Smooth muscle cell (in vitro differentiated cells): Measurements from ENCODE around the gene STK32C. TPM values are rescaled to one million over a fixed set of nuclear protein-coding genes. Genes with fewer than 3 reads are reported as not detected.

Experiments
- DNase-seq: peaks from one replicate; lab custom pipeline; 2025; ENCODE audit not compliant: unreplicated experiment; lab: John Stamatoyannopoulos, UW
- H2AFZ ChIP-seq: fragments of 200-600 bp; sonication (generic); 2 replicates; pipeline ENCODE4 v1.6.0; 2016; ENCODE audit warnings: antibody characterized with exemption, low read depth, mild to moderate bottlenecking
- H3F3A ChIP-seq: fragments of 200-600 bp; sonication (generic); 2 replicates; pipeline ENCODE4 v1.6.0; 2017; ENCODE audit warnings: antibody characterized with exemption, low read depth
- H3K27ac ChIP-seq: fragments of 200-600 bp; sonication (generic); 2 replicates; pipeline ENCODE4 v1.5.1; 2016; ENCODE audit warnings: low read depth, mild to moderate bottlenecking
- H3K27me3 ChIP-seq: fragments of 200-600 bp; sonication (generic); 2 replicates; pipeline ENCODE4 v1.6.1; 2016; ENCODE audit warnings: low read depth, mild to moderate bottlenecking
- H3K36me3 ChIP-seq: fragments of 200-600 bp; sonication (generic); 2 replicates; pipeline ENCODE4 v1.5.1; 2016; ENCODE audit warnings: low read depth
- H3K4me1 ChIP-seq: fragments of 200-600 bp; sonication (generic); 2 replicates; pipeline ENCODE4 v1.5.1; 2016; ENCODE audit warnings: low read depth
- H3K4me2 ChIP-seq: fragments of 200-600 bp; sonication (generic); 2 replicates; pipeline ENCODE4 v1.6.0; 2016; ENCODE audit warnings: mild to moderate bottlenecking
- H3K4me3 ChIP-seq: fragments of 200-600 bp; sonication (generic); 2 replicates; pipeline ENCODE4 v1.5.1; 2016; ENCODE audit warnings: mild to moderate bottlenecking
- H3K79me2 ChIP-seq: fragments of 200-600 bp; sonication (generic); 2 replicates; pipeline ENCODE4 v1.6.0; 2016; ENCODE audit warnings: low read depth, mild to moderate bottlenecking
- H3K9ac ChIP-seq: fragments of 200-600 bp; sonication (generic); 2 replicates; pipeline ENCODE4 v1.6.0; 2016; ENCODE audit warnings: low read depth
- H3K9me3 ChIP-seq: fragments of 200-600 bp; sonication (generic); replicated peaks from 2 replicates; pipeline ENCODE4 v1.5.1; 2016; ENCODE audit warnings: low read depth
- H4K20me1 ChIP-seq: fragments of 200-600 bp; sonication (generic); 2 replicates; pipeline ENCODE4 v1.6.0; 2016; ENCODE audit warnings: low read depth
- CTCF ChIP-seq: fragments of 200-600 bp; sonication (generic); IDR thresholded peaks from 2 replicates; pipeline ENCODE4 v1.5.1; 2017; ENCODE audit warnings: borderline replicate concordance, mild to moderate bottlenecking, antibody characterized with exemption; ENCODE audit not compliant: insufficient read depth, poor library complexity, severe bottlenecking
- WGBS: methylation state at CpG from one replicate; pipeline ENCODE4 v1.1.7; 2016; ENCODE audit warnings: low lambda C conversion rate; 5-methylcytosine and 5-hydroxymethylcytosine counted together
- polyA plus RNA-seq: library from polyadenylated mRNA; unstranded; fragments of >200 nt; fragmentation: Nextera tagmentation; extraction: Ambion mirVana; gene quantifications from 2 replicates; pipeline ENCODE4 v1.2.1, GENCODE V29; 2016
- total RNA-seq: library from RNA; depleted of rRNA; stranded (reverse); fragments of >200 nt; gene quantifications from 2 replicates; pipeline ENCODE4 v1.2.3, GENCODE V29; 2014

STK32C gene
- total and polyA plus RNA-seq, 2 experiments from 2014 or later = 2.3 to 13.2 TPM

GRCh38 chr10:132194726-132195125 is 113.0 kb downstream of the STK32C start:
- Histone ChIP-seq H3K9ac (no peak overlapping the region), H3K79me2 (no peaks in the 10 kb centered on the region), H3K4me3 (no peak overlapping the region), H2AFZ (no peak overlapping the region), H3K27me3 (no peaks in the 10 kb centered on the region), H3F3A (no peaks in the 10 kb centered on the region), H3K36me3 (no peaks in the 10 kb centered on the region), H4K20me1 (peaks cover 36% of the 10 kb centered on the region), H3K4me2 (no peak overlapping the region), H3K4me1 (no peaks in the 10 kb centered on the region), H3K27ac (no peak overlapping the region), H3K9me3 (no peaks in the 10 kb centered on the region)
- no peak for DNase-seq
- TF ChIP-seq CTCF = no peak
- 98% methylated on average over 15 of the region's 15 CpGs for WGBS

- DNase-seq = no peak
- Histone ChIP-seq H3K27me3 (peaks cover 3% of the 10 kb centered on the region), H3K9ac (no peak overlapping the region), H3K4me2 (no peak overlapping the region), H3K79me2 (no peaks in the 10 kb centered on the region), H2AFZ (no peak overlapping the region), H3F3A (no peaks in the 10 kb centered on the region), H3K36me3 (no peaks in the 10 kb centered on the region), H3K4me1 (no peaks in the 10 kb centered on the region), H3K4me3 (no peak overlapping the region), H3K9me3 (no peaks in the 10 kb centered on the region), H4K20me1 (peaks cover 43% of the 10 kb centered on the region), H3K27ac (no peak overlapping the region)
- 87% methylated on average over 21 of the region's 21 CpGs for WGBS
- TF ChIP-seq CTCF = no peak
Observed at GRCh38 chr10:132193907-132194552, 113.7 kb downstream of the STK32C start.

GRCh38 chr10:132192991-132193665 is 114.6 kb downstream of the STK32C start:
- WGBS = 86% methylated on average over 18 of the region's 18 CpGs
- peaks cover 12% of the 10 kb centered on the region for H3K27me3 ChIP-seq
- no peaks in the 10 kb centered on the region for H3K36me3 ChIP-seq
- no peaks in the 10 kb centered on the region for H3K9me3 ChIP-seq
- H3K27ac ChIP-seq = no peak overlapping the region
- H3K9ac ChIP-seq = no peak overlapping the region
- TF ChIP-seq CTCF = no peak
- no peak overlapping the region for H3K4me2 ChIP-seq
- no peak for DNase-seq
- no peaks in the 10 kb centered on the region for H3K79me2 ChIP-seq
- no peak overlapping the region for H3K4me3 ChIP-seq
- peaks cover 52% of the 10 kb centered on the region for H4K20me1 ChIP-seq
- H2AFZ ChIP-seq = no peak overlapping the region
- H3K4me1 ChIP-seq = peaks cover 1% of the 10 kb centered on the region
- H3F3A ChIP-seq = no peaks in the 10 kb centered on the region
